Hepatocyte (in vitro differentiated cells): ENCODE measurements around the gene PPM1H.

Experiments
- EZH2phosphoT487 ChIP-seq: fragments of 200-600 bp; sonication (generic); IDR thresholded peaks from one replicate; pipeline ENCODE4 v1.6.1; 2018; ENCODE audit warnings: antibody characterized with exemption, mild to moderate bottlenecking, low read depth, moderate library complexity; ENCODE audit not compliant: unreplicated experiment, severe bottlenecking
- TF ChIP-seq, protein P1 (sequence below): fragments of 200-600 bp; sonication (generic); IDR thresholded peaks from 2 replicates; pipeline ENCODE4 v1.5.1; 2016; ENCODE audit warnings: antibody characterized with exemption, mild to moderate bottlenecking; ENCODE audit not compliant: poor library complexity

- TF ChIP-seq, protein P1, sequence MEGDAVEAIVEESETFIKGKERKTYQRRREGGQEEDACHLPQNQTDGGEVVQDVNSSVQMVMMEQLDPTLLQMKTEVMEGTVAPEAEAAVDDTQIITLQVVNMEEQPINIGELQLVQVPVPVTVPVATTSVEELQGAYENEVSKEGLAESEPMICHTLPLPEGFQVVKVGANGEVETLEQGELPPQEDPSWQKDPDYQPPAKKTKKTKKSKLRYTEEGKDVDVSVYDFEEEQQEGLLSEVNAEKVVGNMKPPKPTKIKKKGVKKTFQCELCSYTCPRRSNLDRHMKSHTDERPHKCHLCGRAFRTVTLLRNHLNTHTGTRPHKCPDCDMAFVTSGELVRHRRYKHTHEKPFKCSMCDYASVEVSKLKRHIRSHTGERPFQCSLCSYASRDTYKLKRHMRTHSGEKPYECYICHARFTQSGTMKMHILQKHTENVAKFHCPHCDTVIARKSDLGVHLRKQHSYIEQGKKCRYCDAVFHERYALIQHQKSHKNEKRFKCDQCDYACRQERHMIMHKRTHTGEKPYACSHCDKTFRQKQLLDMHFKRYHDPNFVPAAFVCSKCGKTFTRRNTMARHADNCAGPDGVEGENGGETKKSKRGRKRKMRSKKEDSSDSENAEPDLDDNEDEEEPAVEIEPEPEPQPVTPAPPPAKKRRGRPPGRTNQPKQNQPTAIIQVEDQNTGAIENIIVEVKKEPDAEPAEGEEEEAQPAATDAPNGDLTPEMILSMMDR: no peak
- no peak for TF ChIP-seq EZH2phosphoT487
Measured at GRCh38 chr12:62627181-62627580, 307.8 kb downstream of the PPM1H start.
